LNCaP clone FGC (cell line): ENCODE results near the gene IMMP2L.

Experiments used
- DNase-seq: peaks from one replicate; pipeline ENCODE4 v3.0.0-alpha.2; 2011; ENCODE audit warnings: low read depth
- H3K4me3 ChIP-seq: 2 replicates; pipeline ENCODE4 v1.5.1; 2011; ENCODE audit warnings: mild to moderate bottlenecking, low read depth, low read length, control low read depth
- TF ChIP-seq, protein P1 (sequence below): IDR thresholded peaks from 2 replicates; pipeline ENCODE4 v1.5.1; 2012; ENCODE audit warnings: mild to moderate bottlenecking; ENCODE audit not compliant: control insufficient read depth, insufficient read depth; ENCODE audit errors: extremely low read depth

IMMP2L gene

DNA sequence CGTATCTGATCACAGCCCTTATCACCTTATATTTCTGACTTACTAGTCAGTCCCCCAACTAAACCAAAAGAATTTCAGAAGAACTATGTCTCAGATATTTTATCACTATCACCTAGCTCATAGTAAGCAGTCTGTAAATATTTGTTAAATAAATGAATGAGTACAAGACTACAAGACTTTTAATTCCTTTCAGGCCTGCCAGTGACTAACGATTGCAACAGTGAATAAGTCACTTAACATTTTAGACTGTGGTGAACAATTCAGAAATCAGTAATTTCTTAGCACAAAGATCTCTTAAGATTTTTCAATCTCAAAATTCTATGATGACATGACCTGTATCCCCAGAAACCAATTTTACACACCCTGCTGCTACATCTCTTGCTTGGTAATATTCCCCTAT, 162.2 kb downstream of the IMMP2L start:
- DNase-seq: no peak
- no peak overlapping the region for H3K4me3 ChIP-seq
- TF ChIP-seq, protein P1, sequence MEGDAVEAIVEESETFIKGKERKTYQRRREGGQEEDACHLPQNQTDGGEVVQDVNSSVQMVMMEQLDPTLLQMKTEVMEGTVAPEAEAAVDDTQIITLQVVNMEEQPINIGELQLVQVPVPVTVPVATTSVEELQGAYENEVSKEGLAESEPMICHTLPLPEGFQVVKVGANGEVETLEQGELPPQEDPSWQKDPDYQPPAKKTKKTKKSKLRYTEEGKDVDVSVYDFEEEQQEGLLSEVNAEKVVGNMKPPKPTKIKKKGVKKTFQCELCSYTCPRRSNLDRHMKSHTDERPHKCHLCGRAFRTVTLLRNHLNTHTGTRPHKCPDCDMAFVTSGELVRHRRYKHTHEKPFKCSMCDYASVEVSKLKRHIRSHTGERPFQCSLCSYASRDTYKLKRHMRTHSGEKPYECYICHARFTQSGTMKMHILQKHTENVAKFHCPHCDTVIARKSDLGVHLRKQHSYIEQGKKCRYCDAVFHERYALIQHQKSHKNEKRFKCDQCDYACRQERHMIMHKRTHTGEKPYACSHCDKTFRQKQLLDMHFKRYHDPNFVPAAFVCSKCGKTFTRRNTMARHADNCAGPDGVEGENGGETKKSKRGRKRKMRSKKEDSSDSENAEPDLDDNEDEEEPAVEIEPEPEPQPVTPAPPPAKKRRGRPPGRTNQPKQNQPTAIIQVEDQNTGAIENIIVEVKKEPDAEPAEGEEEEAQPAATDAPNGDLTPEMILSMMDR: no peak

DNA sequence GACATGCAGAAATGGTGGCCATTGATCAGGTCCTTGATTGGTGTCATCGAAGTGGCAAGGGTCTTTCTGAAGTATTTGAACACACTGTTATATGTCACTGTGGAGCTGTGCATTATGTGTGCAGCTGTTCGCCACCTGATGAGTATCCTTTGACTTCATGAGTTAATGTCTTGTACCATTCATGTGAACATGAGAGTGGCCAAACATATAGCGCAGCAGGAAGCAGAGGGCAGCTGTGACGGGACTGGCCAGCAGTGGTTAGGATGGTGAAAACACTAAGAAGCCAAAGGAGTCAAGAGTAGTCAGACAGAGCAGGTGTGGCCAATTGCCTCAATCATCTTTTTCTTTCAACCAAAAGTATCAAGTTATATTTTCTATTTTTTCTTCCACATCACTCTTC, 167.4 kb downstream of the IMMP2L start:
- DNase-seq: no peak
- no peak overlapping the region for H3K4me3 ChIP-seq
- TF ChIP-seq, protein P1: no peak

- DNase-seq: no peak
- H3K4me3 ChIP-seq: no peak overlapping the region
- TF ChIP-seq, protein P1: no peak
These were observed 169.1 kb downstream of the IMMP2L start for GRCh38 chr7:111393011-111393754.

DNA sequence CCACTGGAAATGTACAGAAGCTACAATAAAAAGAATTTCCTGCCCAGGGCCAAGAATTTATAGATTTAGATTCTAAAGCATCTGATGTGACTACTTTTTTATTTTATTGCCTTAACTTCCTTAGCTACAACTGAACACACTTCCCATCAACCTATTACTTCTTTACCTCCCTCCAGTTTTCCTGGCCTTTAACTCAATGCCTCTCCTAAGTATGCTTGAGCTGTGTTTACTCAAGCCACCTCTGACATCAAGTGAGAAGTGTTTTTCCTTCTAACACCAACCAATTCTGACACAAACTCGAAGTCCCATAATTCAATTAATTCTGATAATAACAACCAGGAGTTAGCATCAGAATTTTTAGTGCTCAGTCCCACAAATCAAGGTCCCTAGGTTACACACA, 170.0 kb downstream of the IMMP2L start:
- H3K4me3 ChIP-seq: no peak overlapping the region
- TF ChIP-seq, protein P1: no peak
- DNase-seq: no peak

GRCh38 chr7:111390000-111390399, 172.3 kb downstream of the IMMP2L start:
- TF ChIP-seq, protein P1: no peak
- H3K4me3 ChIP-seq: no peak overlapping the region
- DNase-seq: no peak

GRCh38 chr7:111388912-111389311, 173.4 kb downstream of the IMMP2L start:
- TF ChIP-seq, protein P1: no peak
- no peak for DNase-seq

DNA sequence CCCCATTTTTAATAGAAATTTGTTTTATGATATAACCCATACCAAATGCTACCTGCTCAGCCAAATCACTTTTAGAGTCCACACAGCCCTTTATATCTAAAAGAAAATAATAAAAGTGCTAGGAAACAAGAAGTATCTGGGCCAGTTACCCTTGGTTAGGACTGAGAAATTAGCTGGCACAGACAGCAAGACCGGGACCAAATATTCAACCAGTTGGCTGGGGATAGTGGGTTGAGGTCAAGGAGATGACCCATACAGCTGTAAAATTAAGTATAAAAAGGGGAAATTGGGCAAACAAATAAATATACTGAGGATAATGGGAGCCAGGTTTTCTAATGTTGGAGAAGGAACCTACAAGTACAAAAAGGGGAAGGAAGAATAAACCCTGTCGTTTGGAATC, 174.3 kb downstream of the IMMP2L start:
- DNase-seq: no peak

More at GRCh38 chr7:111388912-111389311, 173.4 kb downstream of the IMMP2L start:
- no peak overlapping the region for H3K4me3 ChIP-seq

More for the DNA sequence above, 174.3 kb downstream of the IMMP2L start:
- H3K4me3 ChIP-seq: no peak overlapping the region
- TF ChIP-seq, protein P1: no peak
